K562 (cell line): ENCODE results near the gene HMGA1. TPM values are rescaled to one million over a fixed set of nuclear protein-coding genes. Genes with fewer than 3 reads are reported as not detected.

Experiments
- AFF1 ChIP-seq, 2 experiments: fragments of 450-650 bp; IDR thresholded peaks; 2 replicates each; pipeline ENCODE4 v1.6.1; 2018; ENCODE audit warnings: mild to moderate bottlenecking in 2 of 2, low read depth in 1 of 2; ENCODE audit not compliant: partially characterized antibody in 2 of 2
- C11orf30 ChIP-seq: fragments of 450-650 bp; IDR thresholded peaks from 2 replicates; pipeline ENCODE4 v1.6.1; 2016; ENCODE audit warnings: low read depth, mild to moderate bottlenecking
- CBX3 ChIP-seq, 2 experiments: IDR thresholded peaks; 1 replicate in 1 of 2; 2 replicates in 1 of 2; pipeline ENCODE4 v1.6.1; 2012; ENCODE audit warnings: inconsistent platforms in 2 of 2, low read length in 2 of 2, borderline replicate concordance in 1 of 2, control low read depth in 1 of 2
- CEBPG ChIP-seq, 3 experiments: fragments of 200-800 bp in 1 of 3; sonication (Bioruptor generic) in 1 of 3; sonication (generic) in 1 of 3; formaldehyde crosslinking in 1 of 3; IDR thresholded peaks in 2 of 3; conservative IDR thresholded peaks in 1 of 3; 2 replicates each; pipeline versions ENCODE4 v1.6.1 to v1.8.0; 2016 to 2022; ENCODE audit warnings: missing compliant biosample characterization in 2 of 3, missing genetic modification characterization in 2 of 3, mild to moderate bottlenecking in 1 of 3, missing genetic modification reagents in 1 of 3
- DPF2 ChIP-seq: fragments of 450-650 bp; IDR thresholded peaks from 2 replicates; pipeline ENCODE4 v1.6.1; 2016
- GATA2 ChIP-seq: sonication (generic); formaldehyde crosslinking; IDR thresholded peaks from 2 replicates; pipeline ENCODE4 v1.4.0; 2020; ENCODE audit warnings: mild to moderate bottlenecking, missing genetic modification reagents
- MNT ChIP-seq, 2 experiments: fragments of 450-650 bp; conservative IDR thresholded peaks; 2 replicates each; pipeline ENCODE4 v1.6.1; 2017; ENCODE audit warnings: mild to moderate bottlenecking in 2 of 2, moderate library complexity in 2 of 2
- NBN ChIP-seq: fragments of 450-650 bp; IDR thresholded peaks from 2 replicates; pipeline ENCODE4 v1.6.1; 2016; ENCODE audit warnings: low read depth, mild to moderate bottlenecking
- PRDM10 ChIP-seq: fragments of 450-650 bp; IDR thresholded peaks from 2 replicates; pipeline ENCODE4 v1.6.1; 2018; ENCODE audit not compliant: partially characterized antibody
- SMC3 ChIP-seq: conservative IDR thresholded peaks from 2 replicates; pipeline ENCODE4 v1.6.1; 2011; ENCODE audit warnings: low read depth, low read length, improper control_type of control experiment; ENCODE audit not compliant: insufficient read depth
- SP1 ChIP-seq: sonication (generic); formaldehyde crosslinking; IDR thresholded peaks from 2 replicates; pipeline ENCODE4 v1.8.1; 2022; ENCODE audit warnings: mild to moderate bottlenecking, missing genetic modification reagents
- SUPT5H ChIP-seq: fragments of 450-650 bp; IDR thresholded peaks from 2 replicates; pipeline ENCODE4 v1.6.1; 2016
- THRB ChIP-seq: fragments of 450-650 bp; formaldehyde crosslinking; conservative IDR thresholded peaks from 2 replicates; pipeline ENCODE4 v1.4.0; 2022; ENCODE audit warnings: mild to moderate bottlenecking, missing genetic modification characterization
- ZBTB26 ChIP-seq: fragments of 450-650 bp; formaldehyde crosslinking; IDR thresholded peaks from 2 replicates; pipeline ENCODE4 v1.4.0; 2022; ENCODE audit warnings: missing genetic modification characterization
- polyA plus RNA-seq, 8 experiments: library from polyadenylated mRNA; depleted of rRNA in 4 of 8; stranded (reverse) in 5 of 8; unstranded in 3 of 8; fragments of >200 nt; fragmentation: Nextera tagmentation in 2 of 8; fragmentation: Illumina TruSeq in 1 of 8; extraction: Ambion mirVana in 2 of 8; extraction: Trizol in 1 of 8; gene quantifications; 2 replicates each; pipeline versions ENCODE4 v1.2.1 to v1.2.3, GENCODE V29; 2011 to 2014; ENCODE audit warnings: inconsistent platforms in 1 of 8, missing spikeins in 1 of 8
- total RNA-seq, 7 experiments: library from RNA; depleted of rRNA in 6 of 7; stranded (reverse); fragments of >200 nt in 6 of 7; fragmentation: Illumina TruSeq in 2 of 7; extraction: Trizol in 2 of 7; gene quantifications; 2 replicates each; pipeline versions ENCODE4 v1.2.1 to v1.2.3, GENCODE V29; 2011 to 2021; ENCODE audit warnings: low replicate concordance in 1 of 7

The HMGA1 gene
- total and polyA plus RNA-seq, 9 of the 15 experiments (the other 6 are each of a cell fraction or from before 2014, with no cell fraction given), result 27.8 to 1,947 (median 594) TPM

- TF ChIP-seq AFF1 (IDR thresholded peaks at IDR 0.05; ENCODE audit: low read depth in 1 of 2, partially characterized antibody in 2 of 2) (peak; percentile 45 to 89), C11orf30 (no peak), GATA2 (peak; percentile 94), SUPT5H (no peak; the same call in 1 of the 2 replicates), CBX3 (IDR thresholded peaks at IDR 0.05; ENCODE audit: borderline replicate concordance in 1 of 2, low read length in 2 of 2) (peak in 1 of 2 experiments; percentile 98; a peak in 2 of 3 replicates), DPF2 (peak; percentile 99), PRDM10 (peak; percentile 77), CEBPG (CRISPR knock-in tag; IDR thresholded peaks at IDR 0.05) (peak; percentile 72), CEBPG (tag; conservative IDR thresholded peaks at IDR 0.05 in 1 of 2, IDR thresholded peaks at IDR 0.05 in 1 of 2) (peak; percentile 40 to 68; a peak in 3 of 4 replicates), THRB (CRISPR knock-in tag) (peak; percentile 74; the same call in 1 of the 2 replicates), ZBTB26 (CRISPR knock-in tag) (peak; percentile 83), MNT (conservative IDR thresholded peaks at IDR 0.05) (peak in 1 of 2 experiments; percentile 65; a peak in 1 of 4 replicates), NBN (peak; percentile 94), SP1 (CRISPR knock-in tag) (0 out of 2 replicates have a peak, but pooled peaks have one; percentile 38), SMC3 (peak; percentile 23; the same call in 1 of the 2 replicates)
Observed at GRCh38 chr6:34273242-34273805, 36.7 kb downstream of the HMGA1 start (continued).
